Natural killer cell (primary cell): ENCODE results near the gene FGG. TPM values are rescaled to one million over a fixed set of nuclear protein-coding genes. Genes with fewer than 3 reads are reported as not detected.

Experiments used
- ATAC-seq, 3 donors: fragments of 150-1000 bp in 2 of 3; fragments of 200-7000 bp in 1 of 3; cut with Tn5 transposase; 1 replicate in 1 of 3; 2 replicates in 2 of 3; pipeline ENCODE4 v1.10.0; 2021; ENCODE audit warnings: mild to moderate bottlenecking in 2 of 3, moderate library complexity in 2 of 3
- DNase-seq, 2 donors: peaks; one replicate each; pipeline versions ENCODE4 v3.0.0 to v3.0.0-alpha.2; 2013 to 2021; ENCODE audit warnings: mixed read lengths in 1 of 2
- H3K27ac ChIP-seq: one replicate; pipeline ENCODE4 v1.5.1; 2013; ENCODE audit warnings: mild to moderate bottlenecking, low read length
- H3K27me3 ChIP-seq: one replicate; pipeline ENCODE4 v1.6.1; 2013; ENCODE audit warnings: low read length; ENCODE audit not compliant: control insufficient read depth, insufficient read depth
- H3K36me3 ChIP-seq: one replicate; pipeline ENCODE4 v1.6.1; 2013; ENCODE audit warnings: low read length; ENCODE audit not compliant: control insufficient read depth, insufficient read depth
- H3K4me1 ChIP-seq: one replicate; pipeline ENCODE4 v1.6.1; 2013; ENCODE audit warnings: low read length; ENCODE audit not compliant: control insufficient read depth, insufficient read depth
- H3K4me3 ChIP-seq: one replicate; pipeline ENCODE4 v1.5.1; 2013; ENCODE audit warnings: low read length
- H3K9me3 ChIP-seq: one replicate; pipeline ENCODE4 v1.6.1; 2013; ENCODE audit warnings: low read length; ENCODE audit not compliant: control insufficient read depth, insufficient read depth
- H3K27ac Mint-ChIP-seq, 2 donors: one replicate each; pipeline ENCODE4 v1.8.0; 2022; ENCODE audit warnings: mild to moderate bottlenecking in 2 of 2, mixed read lengths in 2 of 2, moderate library complexity in 1 of 2
- H3K27me3 Mint-ChIP-seq, 2 donors: one replicate each; pipeline ENCODE4 v1.8.0; 2022; ENCODE audit warnings: low read depth in 2 of 2, mixed read lengths in 2 of 2
- H3K36me3 Mint-ChIP-seq: one replicate; pipeline ENCODE4 v1.8.0; 2022; ENCODE audit warnings: mixed read lengths
- H3K4me1 Mint-ChIP-seq, 2 donors: one replicate each; pipeline ENCODE4 v1.8.0; 2022; ENCODE audit warnings: mixed read lengths in 2 of 2
- H3K4me3 Mint-ChIP-seq: one replicate; pipeline ENCODE4 v1.8.0; 2022; ENCODE audit warnings: mild to moderate bottlenecking, moderate library complexity, mixed read lengths
- H3K9me3 Mint-ChIP-seq, 2 donors: one replicate each; pipeline ENCODE4 v1.8.0; 2022; ENCODE audit warnings: mixed read lengths in 2 of 2
- WGBS: methylation state at CpG from one replicate; pipeline ENCODE4 v1.1.7; 2013; ENCODE audit warnings: missing lambda C conversion rate; ENCODE audit not compliant: insufficient coverage; 5-methylcytosine and 5-hydroxymethylcytosine counted together
- intact Hi-C: fragments of 100-400 bp; cut with micrococcal nuclease; formaldehyde crosslinking; loops from one replicate; pipeline ENCODE4 v1.14.2; 2022
- total RNA-seq, 4 donors: library from RNA; stranded (reverse); fragments of 120-200 nt in 1 of 4; gene quantifications; one replicate each; pipeline versions ENCODE4 v1.2.3 to v1.2.4, GENCODE V29; 2013 to 2022
- TF ChIP-seq, protein P1 (sequence below): fragments of 200-600 bp; IDR thresholded peaks from one replicate; pipeline ENCODE4 v1.8.0; 2022; ENCODE audit warnings: antibody characterized with exemption

Gene FGG
- total RNA-seq, 3 donors from 2014 or later (not counting 1 experiment from before 2014, with no cell fraction given) = not detected

DNA sequence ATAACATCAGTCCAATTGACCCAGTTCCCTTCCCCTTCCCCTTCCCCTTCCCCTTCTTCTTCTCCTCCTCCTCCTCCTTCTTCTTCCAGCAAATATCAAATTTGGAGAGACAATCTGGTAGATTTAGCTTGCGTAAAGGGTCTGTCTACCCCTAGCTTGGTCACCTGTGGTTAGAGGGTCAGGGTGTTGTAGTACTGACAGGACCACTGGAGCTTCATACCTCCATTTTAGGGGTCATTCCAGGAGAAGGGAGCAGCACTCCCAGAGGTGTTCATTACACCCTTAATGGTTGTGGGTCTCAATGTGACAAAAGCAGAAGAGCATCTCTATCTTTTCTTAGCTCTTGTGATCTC lies 53.3 kb downstream of the FGG start:
- intact Hi-C loops = no loop called here
- Histone ChIP-seq H3K4me3 (no peak overlapping the region), H3K27ac (no peak overlapping the region), H3K4me1 (no peaks in the 10 kb centered on the region), H3K9me3 (no peaks in the 10 kb centered on the region), H3K27me3 (peaks cover 2% of the 10 kb centered on the region), H3K36me3 (no peaks in the 10 kb centered on the region)
- Mint-ChIP-seq H3K4me3 (no peak overlapping the region), H3K9me3 (no peaks in the 10 kb centered on the region), H3K4me1 (no peaks in the 10 kb centered on the region), H3K27ac (no peak overlapping the region), H3K36me3 (no peaks in the 10 kb centered on the region), H3K27me3 (peaks cover 3 to 17% of the 10 kb centered on the region in 2 donors)
- WGBS = 86% methylated on average over 1 of the region's 1 CpG
- no peak for DNase-seq
- no peak for ATAC-seq
- TF ChIP-seq, protein P1, sequence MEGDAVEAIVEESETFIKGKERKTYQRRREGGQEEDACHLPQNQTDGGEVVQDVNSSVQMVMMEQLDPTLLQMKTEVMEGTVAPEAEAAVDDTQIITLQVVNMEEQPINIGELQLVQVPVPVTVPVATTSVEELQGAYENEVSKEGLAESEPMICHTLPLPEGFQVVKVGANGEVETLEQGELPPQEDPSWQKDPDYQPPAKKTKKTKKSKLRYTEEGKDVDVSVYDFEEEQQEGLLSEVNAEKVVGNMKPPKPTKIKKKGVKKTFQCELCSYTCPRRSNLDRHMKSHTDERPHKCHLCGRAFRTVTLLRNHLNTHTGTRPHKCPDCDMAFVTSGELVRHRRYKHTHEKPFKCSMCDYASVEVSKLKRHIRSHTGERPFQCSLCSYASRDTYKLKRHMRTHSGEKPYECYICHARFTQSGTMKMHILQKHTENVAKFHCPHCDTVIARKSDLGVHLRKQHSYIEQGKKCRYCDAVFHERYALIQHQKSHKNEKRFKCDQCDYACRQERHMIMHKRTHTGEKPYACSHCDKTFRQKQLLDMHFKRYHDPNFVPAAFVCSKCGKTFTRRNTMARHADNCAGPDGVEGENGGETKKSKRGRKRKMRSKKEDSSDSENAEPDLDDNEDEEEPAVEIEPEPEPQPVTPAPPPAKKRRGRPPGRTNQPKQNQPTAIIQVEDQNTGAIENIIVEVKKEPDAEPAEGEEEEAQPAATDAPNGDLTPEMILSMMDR = no peak

Other genes starting within 250 kb of the FGG start
- not detected for gene DCHS2, start 120.9 kb downstream of the FGG start, total RNA-seq
- gene PLRG1, start 62.3 kb downstream of the FGG start, total RNA-seq = 10 to 100 TPM; 46.1 to 62.3 (median 54.6) TPM
- not detected for gene FGB, start 49.6 kb downstream of the FGG start, total RNA-seq
- not detected for gene FGA, start 21.9 kb downstream of the FGG start, total RNA-seq
- gene LRAT, start 131.3 kb upstream of the FGG start, total RNA-seq = not detected
- not detected for gene RBM46, start 168.6 kb upstream of the FGG start, total RNA-seq